GM10847 (cell line): ENCODE measurements around the gene PHF2.

Experiments
- POLR2A ChIP-seq: IDR thresholded peaks from 2 replicates; pipeline ENCODE4 v1.6.1; 2011; ENCODE audit not compliant: insufficient read length; ENCODE audit errors: extremely low read depth

The PHF2 gene

GRCh38 chr9:93601063-93601462, 24.7 kb downstream of the PHF2 start:
- no peak for TF ChIP-seq POLR2A

- no peak for TF ChIP-seq POLR2A
These were observed 25.3 kb downstream of the PHF2 start for GRCh38 chr9:93601666-93602065.

- TF ChIP-seq POLR2A, result no peak
These were observed 26.6 kb downstream of the PHF2 start for GRCh38 chr9:93603011-93603410.

GRCh38 chr9:93603906-93604326, 27.5 kb downstream of the PHF2 start:
- TF ChIP-seq POLR2A, result no peak

- TF ChIP-seq POLR2A, result no peak
These were observed 29.8 kb downstream of the PHF2 start for GRCh38 chr9:93606187-93606586.

GRCh38 chr9:93610206-93610605, 33.8 kb downstream of the PHF2 start:
- no peak for TF ChIP-seq POLR2A

- TF ChIP-seq POLR2A, result no peak
These were observed 35.8 kb downstream of the PHF2 start for GRCh38 chr9:93612052-93612795.

GRCh38 chr9:93612796-93613154, 36.4 kb downstream of the PHF2 start:
- no peak for TF ChIP-seq POLR2A

GRCh38 chr9:93613174-93613573, 36.8 kb downstream of the PHF2 start:
- TF ChIP-seq POLR2A, result no peak

GRCh38 chr9:93613791-93614190, 37.4 kb downstream of the PHF2 start:
- no peak for TF ChIP-seq POLR2A

GRCh38 chr9:93614830-93615468, 38.6 kb downstream of the PHF2 start:
- TF ChIP-seq POLR2A, result no peak

- TF ChIP-seq POLR2A, result no peak
These were observed 39.7 kb downstream of the PHF2 start for GRCh38 chr9:93616044-93616443.

- no peak for TF ChIP-seq POLR2A
These were observed 40.9 kb downstream of the PHF2 start for GRCh38 chr9:93617273-93617672.

- no peak for TF ChIP-seq POLR2A
These were observed 42.9 kb downstream of the PHF2 start for GRCh38 chr9:93619272-93619775.

- no peak for TF ChIP-seq POLR2A
These were observed 43.7 kb downstream of the PHF2 start for GRCh38 chr9:93620041-93620506.
